Dendritic cell treated with granulocyte-macrophage colony-stimulating factor and Interleukin-4, amounts not matched to agents 40 ng/mL and 50 ng/mL, for 4 days (primary cell): ENCODE data around the gene EYA3.

ENCODE experiments used
- H3K27ac Mint-ChIP-seq: one replicate; pipeline ENCODE4 v1.8.0; 2022; ENCODE audit warnings: mild to moderate bottlenecking, mixed read lengths
- H3K27me3 Mint-ChIP-seq: one replicate; pipeline ENCODE4 v1.8.0; 2022; ENCODE audit warnings: mild to moderate bottlenecking, mixed read lengths
- H3K36me3 Mint-ChIP-seq: one replicate; pipeline ENCODE4 v1.8.0; 2022; ENCODE audit warnings: low read depth, mixed read lengths
- H3K4me1 Mint-ChIP-seq: one replicate; pipeline ENCODE4 v1.8.0; 2022; ENCODE audit warnings: low read depth, mixed read lengths
- H3K4me3 Mint-ChIP-seq: one replicate; pipeline ENCODE4 v1.8.0; 2022; ENCODE audit warnings: mild to moderate bottlenecking, moderate library complexity, mixed read lengths
- H3K9me3 Mint-ChIP-seq: one replicate; pipeline ENCODE4 v1.8.0; 2022; ENCODE audit warnings: mixed read lengths
- intact Hi-C: fragments of 100-400 bp; cut with micrococcal nuclease; formaldehyde crosslinking; loops from one replicate; pipeline ENCODE4 v1.15.0; 2022

The EYA3 gene

GRCh38 chr1:27954186-27954585 is 134.2 kb downstream of the EYA3 start:
- intact Hi-C loops: no loop called here
- Mint-ChIP-seq H3K4me1 (peaks cover 12% of the 10 kb centered on the region), H3K27ac (no peak overlapping the region), H3K27me3 (no peaks in the 10 kb centered on the region), H3K36me3 (no peaks in the 10 kb centered on the region), H3K9me3 (no peaks in the 10 kb centered on the region), H3K4me3 (no peak overlapping the region)

DNA sequence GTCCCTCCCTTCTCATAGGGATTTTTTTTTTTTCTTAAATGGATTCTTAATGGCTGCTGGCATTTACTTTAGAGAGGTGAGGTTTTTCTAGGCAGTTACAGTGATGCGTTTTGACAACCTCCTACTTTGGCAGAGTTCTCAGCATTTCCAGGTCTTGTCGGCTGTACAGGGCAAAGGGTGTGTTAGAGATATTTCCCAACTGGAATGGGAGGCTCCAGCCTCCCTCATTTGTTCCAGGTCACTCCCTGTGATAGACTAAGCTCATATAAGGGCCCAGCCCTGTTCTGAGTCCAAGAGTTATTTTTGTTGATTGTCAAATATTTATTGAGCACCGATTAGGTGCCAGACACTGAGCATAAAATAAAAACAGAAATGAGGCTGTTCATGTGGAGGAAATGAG is 136.3 kb downstream of the EYA3 start:
- H3K36me3 Mint-ChIP-seq: no peaks in the 10 kb centered on the region
- H3K4me1 Mint-ChIP-seq: peaks cover 5% of the 10 kb centered on the region
- intact Hi-C loops: no loop called here
- H3K9me3 Mint-ChIP-seq: no peaks in the 10 kb centered on the region
- H3K27ac Mint-ChIP-seq: no peak overlapping the region
- H3K27me3 Mint-ChIP-seq: no peaks in the 10 kb centered on the region
- H3K4me3 Mint-ChIP-seq: no peak overlapping the region

GRCh38 chr1:27951396-27951795 is 137.0 kb downstream of the EYA3 start:
- intact Hi-C loops: no loop called here
- H3K27me3 Mint-ChIP-seq: no peaks in the 10 kb centered on the region
- H3K9me3 Mint-ChIP-seq: no peaks in the 10 kb centered on the region
- H3K27ac Mint-ChIP-seq: no peak overlapping the region
- H3K4me3 Mint-ChIP-seq: no peak overlapping the region
- H3K4me1 Mint-ChIP-seq: peaks cover 5% of the 10 kb centered on the region
- H3K36me3 Mint-ChIP-seq: no peaks in the 10 kb centered on the region

DNA sequence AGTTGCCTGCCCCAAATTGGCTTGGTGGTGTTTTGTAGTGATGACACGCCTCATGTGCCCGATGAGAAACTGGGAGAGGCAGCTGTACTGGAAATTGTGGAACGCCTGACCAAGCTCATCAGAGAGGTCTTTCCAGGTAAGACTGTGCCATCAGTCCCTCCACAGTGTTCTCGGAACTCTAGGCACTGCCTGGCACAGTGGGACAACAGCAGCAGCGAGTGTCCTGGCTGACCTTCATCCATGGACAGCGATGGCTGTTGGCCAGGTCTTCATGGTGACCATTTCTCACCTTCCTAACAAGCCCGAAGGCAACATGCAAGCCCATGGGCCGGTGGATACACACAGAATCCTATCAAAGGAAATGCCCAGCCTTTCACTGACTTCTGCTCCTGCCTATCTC is 139.4 kb downstream of the EYA3 start:
- intact Hi-C loops: no loop called here
- Mint-ChIP-seq H3K27ac (no peak overlapping the region), H3K9me3 (no peaks in the 10 kb centered on the region), H3K36me3 (no peaks in the 10 kb centered on the region), H3K4me3 (no peak overlapping the region), H3K4me1 (peaks cover 14% of the 10 kb centered on the region), H3K27me3 (no peaks in the 10 kb centered on the region)

GRCh38 chr1:27945020-27945419 is 143.4 kb downstream of the EYA3 start:
- Mint-ChIP-seq H3K9me3 (no peaks in the 10 kb centered on the region), H3K36me3 (no peaks in the 10 kb centered on the region), H3K27me3 (no peaks in the 10 kb centered on the region), H3K4me3 (no peak overlapping the region), H3K4me1 (peaks cover 44% of the 10 kb centered on the region), H3K27ac (peak overlapping the region; percentile 48)
- intact Hi-C loops: no loop called here

- intact Hi-C loops: loop anchor here (5.0 kb wide), 1 partner anchor 40 kb away; no protein-coding TSS in a partner anchor
- peak overlapping the region; percentile 1 for H3K27ac Mint-ChIP-seq
- H3K27me3 Mint-ChIP-seq: no peaks in the 10 kb centered on the region
- no peaks in the 10 kb centered on the region for H3K36me3 Mint-ChIP-seq
- no peak overlapping the region for H3K4me3 Mint-ChIP-seq
- peaks cover 52% of the 10 kb centered on the region for H3K4me1 Mint-ChIP-seq
- H3K9me3 Mint-ChIP-seq: no peaks in the 10 kb centered on the region
These were observed 146.5 kb downstream of the EYA3 start for GRCh38 chr1:27941671-27942540.

DNA sequence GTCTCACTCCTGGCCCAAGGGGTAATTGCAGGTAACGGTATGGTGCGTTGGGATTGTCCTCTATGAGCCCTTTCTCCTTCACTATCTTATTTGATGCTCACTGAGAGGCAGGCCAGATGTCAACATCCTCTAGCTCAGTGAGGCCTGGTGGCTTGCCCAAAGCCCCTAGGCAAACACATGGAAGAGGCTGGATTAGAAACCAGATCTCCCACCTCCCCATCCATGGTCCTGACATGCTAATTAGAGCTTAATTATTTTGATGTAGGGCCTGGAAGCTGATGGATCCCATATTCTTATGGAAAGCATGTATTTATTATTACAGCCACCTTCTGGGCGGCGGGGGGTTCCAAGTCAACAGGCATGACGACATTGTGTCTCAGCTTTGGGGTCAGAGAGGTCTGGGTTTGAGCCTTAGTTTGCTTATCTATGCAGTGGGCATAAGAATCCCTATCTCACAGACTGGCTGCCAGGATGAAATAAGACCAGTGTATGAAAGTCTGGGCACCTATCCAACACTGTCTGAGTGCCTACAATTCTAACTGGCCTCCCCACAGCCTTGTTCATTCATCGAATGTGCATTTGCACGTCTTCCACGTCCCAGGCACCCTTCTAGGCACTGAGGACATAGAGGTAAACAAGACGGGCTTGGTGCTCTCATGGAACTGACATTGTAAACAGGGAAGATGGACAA is 147.4 kb downstream of the EYA3 start:
- Mint-ChIP-seq H3K4me3 (no peak overlapping the region), H3K4me1 (peaks cover 52% of the 10 kb centered on the region)

GRCh38 chr1:27940297-27940696 is 148.1 kb downstream of the EYA3 start:
- H3K27ac Mint-ChIP-seq: peak overlapping the region; percentile 54
- intact Hi-C loops: loop anchor here (5.0 kb wide), 1 partner anchor 42 kb away; no protein-coding TSS in a partner anchor
- no peaks in the 10 kb centered on the region for H3K9me3 Mint-ChIP-seq
- no peak overlapping the region for H3K4me3 Mint-ChIP-seq
- peaks cover 12% of the 10 kb centered on the region for H3K27me3 Mint-ChIP-seq
- H3K36me3 Mint-ChIP-seq: no peaks in the 10 kb centered on the region
- peaks cover 55% of the 10 kb centered on the region for H3K4me1 Mint-ChIP-seq

More for the DNA sequence above, 147.4 kb downstream of the EYA3 start:
- H3K27ac Mint-ChIP-seq: peak overlapping the region; percentile 1
- no peaks in the 10 kb centered on the region for H3K9me3 Mint-ChIP-seq
- peaks cover 5% of the 10 kb centered on the region for H3K27me3 Mint-ChIP-seq
- intact Hi-C loops: loop anchor here (5.0 kb wide), 1 partner anchor 41 kb away; no protein-coding TSS in a partner anchor
- no peaks in the 10 kb centered on the region for H3K36me3 Mint-ChIP-seq

DNA sequence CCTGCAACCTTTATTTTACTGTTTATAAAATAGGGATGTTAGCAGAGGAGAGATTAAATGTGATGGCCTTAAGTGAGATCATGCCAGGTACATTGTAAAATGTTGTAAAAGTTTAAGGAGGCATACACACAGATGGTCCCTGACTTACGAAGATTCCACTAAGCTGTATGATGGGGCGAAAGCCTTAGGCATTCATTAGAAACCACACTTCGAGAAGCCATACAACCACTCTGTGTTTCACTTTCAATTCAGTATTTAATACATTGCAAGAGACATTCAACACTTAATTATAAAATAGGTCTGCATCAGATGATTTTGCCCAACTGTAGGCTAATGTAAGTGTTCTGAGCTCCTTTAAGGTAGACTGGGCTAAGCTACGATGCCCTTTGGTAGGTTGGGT is 149.9 kb downstream of the EYA3 start:
- Mint-ChIP-seq H3K27me3 (peaks cover 20% of the 10 kb centered on the region), H3K36me3 (no peaks in the 10 kb centered on the region), H3K4me1 (peaks cover 48% of the 10 kb centered on the region), H3K27ac (no peak overlapping the region), H3K9me3 (no peaks in the 10 kb centered on the region), H3K4me3 (no peak overlapping the region)
- intact Hi-C loops: no loop called here

DNA sequence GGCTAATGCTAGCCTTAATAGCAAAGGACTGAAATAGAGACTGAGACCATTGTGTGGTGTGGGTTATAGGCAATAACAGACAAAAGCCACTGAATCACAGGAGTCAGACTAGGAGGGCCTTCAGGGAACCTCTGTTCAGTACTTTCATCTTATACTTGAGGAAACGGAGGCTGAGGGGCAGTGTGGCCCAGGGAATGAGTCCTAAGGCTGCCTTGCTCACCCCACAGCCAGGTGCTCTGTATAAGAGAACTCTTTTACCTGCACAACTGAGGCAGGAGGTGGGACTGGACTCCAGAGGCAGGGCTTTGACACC is 150.9 kb downstream of the EYA3 start:
- peaks cover 21% of the 10 kb centered on the region for H3K27me3 Mint-ChIP-seq
- H3K4me1 Mint-ChIP-seq: peaks cover 46% of the 10 kb centered on the region
- H3K36me3 Mint-ChIP-seq: no peaks in the 10 kb centered on the region
- no peak overlapping the region for H3K27ac Mint-ChIP-seq
- intact Hi-C loops: no loop called here
- H3K4me3 Mint-ChIP-seq: no peak overlapping the region
- no peaks in the 10 kb centered on the region for H3K9me3 Mint-ChIP-seq

DNA sequence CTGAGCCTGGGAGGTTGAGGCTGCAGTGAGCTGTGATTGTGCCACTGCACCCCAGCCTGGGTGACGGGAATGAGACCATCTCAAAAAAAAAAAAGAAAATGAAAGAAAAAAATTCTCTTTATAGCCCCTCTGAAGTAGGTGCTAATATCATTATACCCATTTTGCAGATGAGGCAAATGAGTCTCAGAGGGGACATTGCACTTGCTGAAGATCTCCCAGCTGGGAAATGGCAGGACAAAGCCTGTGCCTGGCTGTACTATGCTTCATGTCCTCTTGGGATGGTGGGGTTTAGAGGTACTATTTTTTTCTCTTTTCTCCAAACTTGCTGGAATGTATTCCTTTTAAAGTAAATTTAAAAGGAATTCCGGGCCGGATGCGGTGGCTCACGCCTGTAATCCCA is 152.0 kb downstream of the EYA3 start:
- no peaks in the 10 kb centered on the region for H3K9me3 Mint-ChIP-seq
- no peaks in the 10 kb centered on the region for H3K36me3 Mint-ChIP-seq
- intact Hi-C loops: no loop called here
- no peak overlapping the region for H3K27ac Mint-ChIP-seq
- no peak overlapping the region for H3K4me3 Mint-ChIP-seq
- H3K4me1 Mint-ChIP-seq: peaks cover 48% of the 10 kb centered on the region
- peaks cover 22% of the 10 kb centered on the region for H3K27me3 Mint-ChIP-seq

DNA sequence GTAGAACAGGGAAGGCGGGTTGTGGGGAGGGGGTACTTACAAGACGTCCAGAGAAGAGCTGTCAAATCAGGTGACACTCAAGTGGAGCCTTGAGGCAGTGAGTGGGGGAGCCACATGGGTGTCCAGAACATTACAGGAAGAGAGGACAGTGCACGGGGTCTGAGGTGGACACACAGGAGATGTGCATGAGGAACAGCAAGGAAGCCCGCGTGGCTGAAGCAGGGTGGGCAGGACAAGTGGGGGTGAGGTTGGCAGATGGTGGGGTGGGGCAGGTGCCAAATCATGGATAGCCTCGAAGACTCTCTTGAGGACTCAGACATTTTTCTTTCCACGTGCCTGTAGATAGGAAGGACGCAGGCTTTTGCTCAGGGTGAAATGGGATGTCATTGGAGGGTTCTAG is 152.7 kb downstream of the EYA3 start:
- H3K4me3 Mint-ChIP-seq: no peak overlapping the region
- no peaks in the 10 kb centered on the region for H3K36me3 Mint-ChIP-seq
- H3K27me3 Mint-ChIP-seq: peaks cover 22% of the 10 kb centered on the region
- no peaks in the 10 kb centered on the region for H3K9me3 Mint-ChIP-seq
- H3K4me1 Mint-ChIP-seq: peaks cover 51% of the 10 kb centered on the region
- intact Hi-C loops: no loop called here
- no peak overlapping the region for H3K27ac Mint-ChIP-seq

GRCh38 chr1:27934818-27935549 is 153.4 kb downstream of the EYA3 start, which contains the start of gene SMPDL3B:
Gene SMPDL3B (plus strand): TSS chr1:27935000. CDS start chr1:27935184, 184 bp downstream.
- no peak within 1 kb of the TSS for H3K4me3 Mint-ChIP-seq
- peaks cover 22% of the 10 kb centered on the region for H3K27me3 Mint-ChIP-seq
- intact Hi-C loops: no loop called here
- no peaks in the 10 kb centered on the region for H3K9me3 Mint-ChIP-seq
- H3K4me1 Mint-ChIP-seq: peaks cover 44% of the 10 kb centered on the region
- no peaks in the 10 kb centered on the region for H3K36me3 Mint-ChIP-seq
- H3K27ac Mint-ChIP-seq: no peak within 1 kb of the TSS

DNA sequence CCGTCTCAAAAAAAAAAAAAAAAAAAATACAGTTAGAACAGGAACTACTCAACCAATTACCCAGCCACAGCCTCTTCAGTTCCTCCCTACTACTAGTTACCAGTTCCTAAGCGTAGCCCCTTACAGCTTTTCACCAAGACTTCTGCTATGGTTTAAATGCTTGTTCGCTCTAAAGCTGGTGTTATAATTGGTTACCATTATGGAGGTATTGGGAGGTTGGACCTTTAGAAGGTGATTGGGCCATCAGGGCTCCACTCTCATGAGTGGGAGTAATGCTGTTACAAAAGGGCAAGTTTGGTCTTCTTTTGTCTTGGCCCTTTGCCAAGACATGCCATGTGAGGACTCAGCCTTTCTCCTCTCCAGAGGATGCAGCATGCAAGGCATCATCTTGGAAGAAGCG is 156.7 kb downstream of the EYA3 start:
- intact Hi-C loops: no loop called here
- H3K27ac Mint-ChIP-seq: peak overlapping the region; percentile 54
- peaks cover 26% of the 10 kb centered on the region for H3K27me3 Mint-ChIP-seq
- H3K9me3 Mint-ChIP-seq: no peaks in the 10 kb centered on the region
- H3K36me3 Mint-ChIP-seq: no peaks in the 10 kb centered on the region
- peaks cover 36% of the 10 kb centered on the region for H3K4me1 Mint-ChIP-seq
- H3K4me3 Mint-ChIP-seq: no peak overlapping the region
